ENCODE data around the gene MAPK10.

GRCh38 chr4:86101410-86101809 is 258.4 kb downstream of the MAPK10 start:
- TF ChIP-seq POLR2A (IDR thresholded peaks at IDR 0.05; ENCODE audit: extremely low read depth, insufficient read length): no peak
- TF ChIP-seq CTCF (IDR thresholded peaks at IDR 0.05; ENCODE audit: low read depth, low read length): no peak
- no peak for TF ChIP-seq MAX (IDR thresholded peaks at IDR 0.05; ENCODE audit: low read depth, low read length)

Measured in NB4 (cell line).